Right cardiac atrium (tissue), 5 donors: ENCODE measurements around the gene TRIM61. TPM values are rescaled to one million over a fixed set of nuclear protein-coding genes. Genes with fewer than 3 reads are reported as not detected.
"Not testable (repeated sequence)": the region's sequence is repeated elsewhere in the genome, so short reads cannot be mapped to it uniquely, and the experiment has no call there.

Experiments
- ATAC-seq, 2 donors: fragments of 200-7000 bp; cut with Tn5 transposase; one replicate each; pipeline versions ENCODE4 v1.8.0 to v1.9.1; 2020; ENCODE audit warnings: moderate library complexity in 2 of 2, mild to moderate bottlenecking in 1 of 2
- DNase-seq, 3 donors: peaks; one replicate each; pipeline ENCODE4 v3.0.0-alpha.2; 2020
- H3K27ac ChIP-seq: one replicate; pipeline ENCODE4 v1.5.1; 2013; ENCODE audit warnings: mild to moderate bottlenecking, low read length, control low read depth, moderate library complexity
- H3K27me3 ChIP-seq: one replicate; pipeline ENCODE4 v1.6.1; 2013; ENCODE audit not compliant: control insufficient read depth, insufficient read depth
- H3K4me1 ChIP-seq: one replicate; pipeline ENCODE4 v1.6.1; 2013; ENCODE audit warnings: low read length; ENCODE audit not compliant: control insufficient read depth, insufficient read depth
- H3K4me3 ChIP-seq: one replicate; pipeline ENCODE4 v1.5.1; 2013; ENCODE audit warnings: low read length, control low read depth
- H3K9me3 ChIP-seq: one replicate; pipeline ENCODE4 v1.6.1; 2013; ENCODE audit warnings: low read length; ENCODE audit not compliant: control insufficient read depth
- WGBS: extraction: QIAGEN DNeasy Blood & Tissue Kit; methylation state at CpG from one replicate; pipeline ENCODE4 v1.1.7; 2013; 5-methylcytosine and 5-hydroxymethylcytosine counted together
- intact Hi-C, 4 donors: fragments of 100-400 bp; cut with DNase I; formaldehyde crosslinking; loops; one replicate each; pipeline versions ENCODE4 v1.11.0 to v1.14.0; 2022 to 2023
- long read RNA-seq, 4 donors: library from polyadenylated mRNA; unstranded; transcript quantifications; one replicate each; pipeline ENCODE4 v2.0.0, GENCODE V29; 2020 to 2021
- polyA plus RNA-seq: library from polyadenylated mRNA; stranded (reverse); fragments of 200-250 nt; gene quantifications from one replicate; pipeline ENCODE4 v1.2.3, GENCODE V29; 2013
- total RNA-seq, 4 donors: library from RNA; stranded (reverse); fragmentation: NEBNext Ultra II Directional; extraction: Animal tissue kit (Norgen Biotek cat#: 25700); gene quantifications; one replicate each; pipeline ENCODE4 v1.2.1, GENCODE V29; 2021
- donor health status: healthy with polysubstance abuse.
- donor health status: DM: no; HTN: yes; CAD: no.
- donor health status: DM: no; HTN: no; CAD: no.
- donor health status: DM: no; HTN: yes; CAD: no; lungs with severe emphysema.
- donor health status: DM: yes; HTN: yes; CAD: no.

TRIM61 gene
- total RNA-seq (1 to 10 TPM; 3.0 to 4.2 (median 3.3) TPM), polyA plus RNA-seq (2.3 TPM)
- long read RNA-seq, donor 1, partial matches to known transcripts, result 5 of 6 reads
- long read RNA-seq, donor 1, other reads (novel, unspliced or antisense), result 1 of 6 reads
- long read RNA-seq, donor 2, partial matches to known transcripts, result 5 of 7 reads
- long read RNA-seq, donor 2, other reads (novel, unspliced or antisense), result 2 of 7 reads
- long read RNA-seq, donor 3, partial matches to known transcripts, result 17 of 24 reads
- long read RNA-seq, donor 3, other reads (novel, unspliced or antisense), result 7 of 24 reads
- long read RNA-seq, donor 4, partial matches to known transcripts, result 4 of 4 reads
- long read RNA-seq, donor 4, other reads (novel, unspliced or antisense), result 0 of 4 reads

DNA sequence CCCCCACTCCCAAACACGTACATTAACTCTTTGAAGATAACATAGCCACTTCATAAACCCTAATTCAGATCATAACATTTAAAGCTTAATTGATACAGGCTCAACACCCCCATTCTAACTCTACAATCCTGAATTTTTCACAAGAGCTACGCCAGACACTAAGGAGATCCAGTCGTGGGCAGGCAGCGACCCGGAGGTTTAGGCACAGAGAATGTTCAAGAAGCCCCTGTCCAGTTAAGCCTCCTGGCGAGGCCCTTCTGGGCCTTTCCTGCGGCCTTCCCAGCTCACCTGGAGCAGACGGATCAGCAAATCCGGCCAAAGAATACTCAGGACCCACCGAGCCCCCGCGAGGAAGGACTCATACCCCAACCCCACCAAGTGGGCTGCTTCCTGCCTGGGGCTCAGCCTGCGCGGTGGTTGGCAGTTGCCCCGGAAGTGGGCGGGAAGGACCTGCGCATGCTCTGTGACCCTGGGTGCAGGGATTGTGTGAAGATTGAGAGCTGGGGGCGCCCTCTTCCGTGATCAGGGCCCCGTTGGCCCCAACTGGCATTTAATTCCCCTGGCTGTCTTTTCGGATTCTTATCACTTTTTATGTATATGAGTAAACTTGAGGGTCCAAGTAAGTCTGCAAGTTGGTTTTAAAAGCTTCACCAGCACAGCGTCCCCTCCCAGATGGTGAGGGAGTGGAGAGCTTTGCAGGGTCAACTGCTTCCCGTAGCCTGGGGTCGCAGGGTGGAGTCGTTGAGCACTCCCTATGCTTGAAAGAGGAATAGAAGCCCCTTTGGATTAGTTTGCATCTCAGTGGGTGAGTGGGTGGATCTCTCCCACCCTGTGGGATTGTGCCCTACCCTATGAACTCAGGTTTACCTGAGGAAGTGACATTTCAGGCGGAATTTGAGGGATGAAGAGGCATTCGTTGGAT lies at the start of gene TRIM61:
TRIM61 (minus strand) TSS at position 415 of the 922 bp plus-strand sequence. CDS start 7,655 bp downstream, outside the sequence.
- H3K27me3 ChIP-seq, result no peaks in the 10 kb centered on the region
- ATAC-seq (peak; percentile 97), DNase-seq (peak; percentile 77 to 93 (median 89))
- 15% methylated on average over 27 of the region's 27 CpGs for WGBS
- H3K27ac ChIP-seq, result peak within 1 kb of the TSS; percentile 65
- peaks cover 4% of the 10 kb centered on the region for H3K4me1 ChIP-seq
- no peaks in the 10 kb centered on the region for H3K9me3 ChIP-seq
- intact Hi-C loops, result no loop called here
- H3K4me3 ChIP-seq, result peak within 1 kb of the TSS; percentile 71

DNA sequence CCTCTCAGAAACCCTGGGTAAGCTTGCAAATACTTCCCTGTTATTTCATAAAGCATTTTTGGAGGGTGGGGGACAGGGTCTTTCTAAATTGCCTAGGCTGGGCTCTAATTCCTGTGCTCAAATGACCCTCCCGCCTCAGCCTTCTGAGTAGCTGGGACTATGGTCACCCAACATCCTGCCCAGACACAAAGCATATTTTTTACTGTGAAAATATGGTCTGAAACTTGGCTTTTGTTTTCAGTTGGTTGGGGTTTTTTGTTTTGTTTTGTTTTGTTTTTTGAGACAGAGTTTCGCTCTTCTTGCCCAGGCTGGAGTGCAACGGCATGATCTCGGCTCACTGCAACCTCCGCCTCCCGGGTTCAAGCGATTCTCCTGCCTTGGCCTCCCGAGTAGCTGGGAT lies 48.3 kb upstream of the TRIM61 start:
- H3K27ac ChIP-seq, DNase-seq, H3K4me3 ChIP-seq, intact Hi-C loops, H3K4me1 ChIP-seq, ATAC-seq, H3K9me3 ChIP-seq, H3K27me3 ChIP-seq: not testable (repeated sequence)
- WGBS, result 94% methylated on average over 8 of the region's 8 CpGs

DNA sequence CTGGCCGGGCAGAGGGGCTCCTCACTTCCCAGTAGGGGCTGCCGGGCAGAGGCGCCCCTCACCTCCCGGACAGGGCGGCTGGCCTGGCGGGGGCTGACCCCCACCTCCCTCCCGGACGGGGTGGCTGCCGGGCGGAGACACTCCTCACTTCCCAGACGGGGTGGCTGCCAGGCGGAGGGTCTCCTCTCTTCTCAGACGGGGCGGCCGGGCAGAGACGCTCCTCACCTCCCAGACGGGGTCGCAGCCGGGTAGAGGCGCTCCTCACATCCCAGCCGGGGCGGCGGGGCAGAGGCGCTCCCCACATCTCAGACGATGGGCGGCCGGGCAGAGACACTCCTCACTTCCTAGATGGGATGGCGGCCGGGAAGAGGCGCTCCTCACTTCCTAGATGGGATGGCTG lies 42.5 kb upstream of the TRIM61 start:
- intact Hi-C loops, H3K4me3 ChIP-seq, H3K9me3 ChIP-seq, H3K4me1 ChIP-seq, DNase-seq, H3K27ac ChIP-seq, ATAC-seq, H3K27me3 ChIP-seq: not testable (repeated sequence)
- 96% methylated on average over 30 of the region's 30 CpGs for WGBS

DNA sequence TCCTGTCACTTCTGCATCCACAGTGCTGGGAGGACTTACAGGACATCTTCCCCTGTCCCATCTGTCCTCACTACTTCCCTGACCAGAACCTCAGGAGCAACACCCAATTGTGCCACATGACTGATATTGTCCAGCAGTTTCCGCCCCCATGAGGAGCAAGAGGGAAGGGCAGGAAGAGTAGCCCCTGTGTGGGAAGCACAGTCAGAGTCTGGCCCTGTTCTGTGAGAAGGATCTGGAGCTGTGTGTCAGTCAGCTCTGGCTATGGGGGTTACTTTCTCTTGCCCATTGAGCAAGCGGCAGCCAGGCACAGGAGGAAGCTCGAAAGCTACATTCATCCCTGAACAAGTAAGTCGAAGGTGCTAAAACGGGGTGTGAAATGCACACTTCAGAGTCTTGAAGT lies 39.5 kb upstream of the TRIM61 start:
- DNase-seq (no peak), ATAC-seq (no peak)
- Histone ChIP-seq H3K4me3 (no peak overlapping the region), H3K4me1 (no peaks in the 10 kb centered on the region), H3K27me3 (no peaks in the 10 kb centered on the region), H3K27ac (no peak overlapping the region), H3K9me3 (no peaks in the 10 kb centered on the region)
- WGBS, result 60% methylated on average over 5 of the region's 5 CpGs
- intact Hi-C loops, result no loop called here

DNA sequence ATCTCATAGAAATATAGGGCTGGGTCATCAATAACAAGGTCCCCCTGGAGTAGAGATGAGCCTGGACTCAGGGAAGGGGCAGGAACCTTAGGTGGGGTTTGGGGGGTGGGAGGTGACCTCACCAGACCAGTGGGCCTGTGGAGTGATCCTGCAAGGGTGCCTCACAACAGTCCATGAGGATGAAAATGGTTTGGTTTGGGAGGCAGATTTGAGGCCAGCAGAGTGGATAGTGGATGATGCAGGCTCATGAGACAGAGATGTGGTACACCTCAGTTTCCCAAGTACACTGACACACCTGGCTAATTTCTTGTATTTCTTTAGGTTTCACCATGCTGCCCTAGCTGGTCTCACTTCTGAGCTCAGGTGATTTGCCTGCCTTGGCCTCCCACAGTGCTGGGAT lies 36.2 kb upstream of the TRIM61 start:
- Histone ChIP-seq H3K4me1 (no peaks in the 10 kb centered on the region), H3K9me3 (no peaks in the 10 kb centered on the region), H3K27ac (no peak overlapping the region), H3K27me3 (no peaks in the 10 kb centered on the region), H3K4me3 (no peak overlapping the region)
- ATAC-seq (no peak), DNase-seq (no peak)
- intact Hi-C loops, result no loop called here

DNA sequence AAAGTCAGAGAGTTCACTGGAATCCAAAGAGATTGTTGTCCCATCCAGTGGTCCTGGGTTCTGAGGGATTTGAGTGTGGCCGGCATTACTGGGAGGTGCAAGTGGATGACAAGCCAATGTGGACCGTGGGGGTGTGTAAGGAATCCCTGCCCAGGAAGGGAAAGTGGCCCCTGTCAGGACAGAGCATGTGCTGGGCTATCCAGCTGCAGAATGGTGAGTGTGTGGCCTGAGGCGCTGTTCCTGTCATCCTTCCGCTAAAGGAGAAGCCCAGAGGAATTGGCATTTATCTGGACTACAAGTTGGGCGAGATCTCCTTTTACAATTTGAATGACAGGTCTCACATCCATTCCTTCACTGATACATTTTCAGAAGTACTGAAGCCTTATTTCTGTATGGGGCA lies 33.9 kb upstream of the TRIM61 start:
- H3K27ac ChIP-seq, result no peak overlapping the region
- intact Hi-C loops, result no loop called here
- H3K27me3 ChIP-seq, result no peaks in the 10 kb centered on the region
- ATAC-seq (no peak), DNase-seq (no peak)
- H3K9me3 ChIP-seq, result no peaks in the 10 kb centered on the region
- 72% methylated on average over 5 of the region's 5 CpGs for WGBS
- H3K4me3 ChIP-seq, result no peak overlapping the region
- no peaks in the 10 kb centered on the region for H3K4me1 ChIP-seq

DNA sequence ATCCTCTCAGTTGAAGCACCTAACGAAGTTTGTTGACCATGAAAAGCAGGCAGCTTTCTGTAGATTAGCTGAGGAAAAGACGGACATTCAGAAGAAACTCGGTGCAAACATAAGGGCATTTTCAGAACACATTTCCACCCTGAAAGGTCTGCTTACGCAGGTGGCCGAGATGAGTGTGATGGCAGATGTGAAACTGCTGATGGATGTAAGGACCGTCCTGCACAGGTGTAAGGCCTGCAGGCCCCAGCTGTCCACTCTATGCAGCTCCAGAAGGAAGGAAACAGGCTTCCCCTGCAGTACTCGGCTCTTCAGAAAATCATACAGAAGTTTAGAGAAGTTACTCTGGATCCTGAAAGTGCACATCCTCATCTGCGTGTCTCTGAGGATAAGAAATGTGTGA lies 33.5 kb upstream of the TRIM61 start:
- ATAC-seq (no peak), DNase-seq (no peak)
- Histone ChIP-seq H3K27me3 (no peaks in the 10 kb centered on the region), H3K4me3 (no peak overlapping the region), H3K4me1 (no peaks in the 10 kb centered on the region), H3K27ac (no peak overlapping the region), H3K9me3 (no peaks in the 10 kb centered on the region)
- WGBS, result 83% methylated on average over 8 of the region's 8 CpGs
- intact Hi-C loops, result no loop called here

DNA sequence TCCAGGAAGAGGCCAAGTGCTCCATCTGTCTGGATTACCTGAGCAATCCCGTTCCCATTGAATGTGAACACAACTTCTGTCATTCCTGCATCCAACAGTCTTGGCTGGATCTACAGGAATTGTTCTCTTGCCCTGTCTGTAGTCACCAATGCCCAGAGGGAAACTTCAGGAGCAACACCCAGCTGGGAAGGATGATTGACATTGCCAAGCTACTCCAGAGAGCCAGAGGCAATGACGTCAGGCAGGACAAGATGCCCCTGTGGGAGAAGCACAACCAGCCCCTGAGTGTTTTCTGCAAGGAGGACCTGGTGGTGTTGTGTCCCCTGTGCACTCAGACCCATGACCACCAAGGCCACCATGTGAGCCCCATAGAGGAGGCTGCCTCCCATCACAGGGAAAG lies 33.0 kb upstream of the TRIM61 start:
- 74% methylated on average over 2 of the region's 2 CpGs for WGBS
- no peak for DNase-seq
- H3K27ac ChIP-seq, result no peak overlapping the region
- intact Hi-C loops, result no loop called here
- no peaks in the 10 kb centered on the region for H3K9me3 ChIP-seq
- H3K4me3 ChIP-seq, result no peak overlapping the region
- H3K27me3 ChIP-seq, result no peaks in the 10 kb centered on the region
- H3K4me1 ChIP-seq, result no peaks in the 10 kb centered on the region
- no peak for ATAC-seq

DNA sequence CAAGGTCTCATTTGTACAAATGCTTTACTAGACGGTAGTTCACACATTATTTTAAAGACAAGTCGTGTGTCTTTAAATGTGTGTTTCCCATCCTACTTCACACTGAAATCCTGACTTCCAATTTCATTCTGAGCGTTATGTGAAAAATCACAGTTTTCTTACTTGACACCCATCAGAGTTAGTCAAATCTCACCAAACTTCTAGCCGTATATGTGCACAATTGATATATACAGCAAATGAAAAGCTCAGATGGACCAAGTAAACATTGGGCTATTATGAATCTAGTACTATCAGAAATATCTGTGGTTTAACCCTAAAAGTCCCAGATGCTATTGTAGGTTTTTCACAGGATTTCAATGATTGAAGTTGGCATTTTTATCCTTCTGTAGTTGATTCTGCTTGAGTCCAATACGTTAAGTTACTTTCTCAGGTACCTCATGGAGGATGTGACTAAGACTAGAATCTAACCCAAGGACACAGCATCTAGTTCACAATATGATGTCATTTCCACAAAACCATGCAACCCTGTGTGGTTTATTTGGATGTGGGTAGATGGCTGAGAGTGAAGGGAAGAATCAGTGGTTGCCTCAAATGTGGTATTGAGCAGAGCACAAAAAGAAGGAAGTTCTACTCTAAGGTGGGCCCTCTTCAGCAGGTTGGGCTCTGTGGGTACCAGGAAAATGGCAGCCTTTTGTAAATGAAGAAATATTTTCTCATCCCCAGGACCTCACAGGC lies 32.2 kb upstream of the TRIM61 start:
- intact Hi-C loops, result no loop called here
- ATAC-seq, result no peak
- Histone ChIP-seq H3K4me1 (no peaks in the 10 kb centered on the region), H3K4me3 (no peak overlapping the region), H3K27ac (no peak overlapping the region), H3K9me3 (no peaks in the 10 kb centered on the region), H3K27me3 (no peaks in the 10 kb centered on the region)
- WGBS, result 83% methylated on average over 5 of the region's 5 CpGs
- DNase-seq, result no peak

DNA sequence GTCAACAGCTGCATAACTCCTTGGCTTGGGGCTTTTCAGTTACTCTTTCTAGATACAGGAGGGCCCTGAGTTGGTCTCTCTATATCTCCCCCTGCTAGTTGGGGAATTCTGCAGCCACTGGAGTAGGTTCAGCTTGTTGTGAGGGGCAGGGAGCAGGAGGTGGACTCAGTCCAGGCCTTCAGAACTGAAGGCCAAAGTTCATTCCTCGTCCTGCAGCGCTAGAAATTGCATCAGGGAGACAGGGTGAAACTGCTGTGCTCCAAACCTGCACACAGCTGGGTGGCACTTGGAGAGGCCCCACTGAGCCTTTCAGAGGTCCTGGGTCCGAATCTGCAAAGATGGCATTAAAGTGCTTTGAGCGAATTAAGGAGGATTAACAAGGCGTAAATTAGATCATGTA lies 29.4 kb upstream of the TRIM61 start:
- intact Hi-C loops, result no loop called here
- H3K27ac ChIP-seq, result no peak overlapping the region
- no peaks in the 10 kb centered on the region for H3K4me1 ChIP-seq
- ATAC-seq (no peak), DNase-seq (no peak)
- H3K9me3 ChIP-seq, result no peaks in the 10 kb centered on the region
- H3K4me3 ChIP-seq, result no peak overlapping the region
- WGBS, result 84% methylated on average over 5 of the region's 5 CpGs
- H3K27me3 ChIP-seq, result no peaks in the 10 kb centered on the region

DNA sequence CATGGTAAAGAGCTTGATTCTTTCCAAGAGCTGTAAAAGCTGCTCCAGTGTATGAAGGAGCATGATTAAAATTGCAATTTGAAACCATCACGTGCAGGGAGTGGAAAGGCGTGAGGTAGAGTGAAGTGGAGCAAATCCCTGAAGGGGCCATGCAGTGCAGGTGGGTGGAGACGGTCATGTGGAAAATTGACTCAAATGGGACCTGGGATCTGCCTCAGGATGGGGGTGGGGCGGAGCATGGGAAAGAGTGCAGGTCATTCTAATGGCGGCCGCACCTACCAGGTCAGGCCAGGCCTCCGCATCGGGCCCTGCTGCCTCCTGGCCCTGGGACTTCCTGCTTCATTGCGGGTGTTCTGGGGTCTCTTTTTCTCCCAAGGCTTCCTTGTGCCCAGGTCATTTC lies 29.0 kb upstream of the TRIM61 start:
- no peaks in the 10 kb centered on the region for H3K27me3 ChIP-seq
- H3K27ac ChIP-seq, result no peak overlapping the region
- H3K4me3 ChIP-seq, result no peak overlapping the region
- 87% methylated on average over 9 of the region's 9 CpGs for WGBS
- intact Hi-C loops, result no loop called here
- H3K4me1 ChIP-seq, result no peaks in the 10 kb centered on the region
- ATAC-seq (no peak), DNase-seq (no peak)
- no peaks in the 10 kb centered on the region for H3K9me3 ChIP-seq
